MM.1S (cell line): ENCODE data around the gene SAMD4A.

ENCODE experiments used
- EZH2phosphoT487 ChIP-seq: fragments of 300-600 bp; sonication (generic); IDR thresholded peaks from 2 replicates; pipeline ENCODE4 v1.6.1; 2018; ENCODE audit warnings: antibody characterized with exemption, low read length
- TF ChIP-seq, protein P1 (sequence below): fragments of 300-600 bp; sonication (generic); IDR thresholded peaks from 2 replicates; pipeline ENCODE4 v1.5.1; 2016; ENCODE audit warnings: antibody characterized with exemption, low read length, mixed read lengths

DNA sequence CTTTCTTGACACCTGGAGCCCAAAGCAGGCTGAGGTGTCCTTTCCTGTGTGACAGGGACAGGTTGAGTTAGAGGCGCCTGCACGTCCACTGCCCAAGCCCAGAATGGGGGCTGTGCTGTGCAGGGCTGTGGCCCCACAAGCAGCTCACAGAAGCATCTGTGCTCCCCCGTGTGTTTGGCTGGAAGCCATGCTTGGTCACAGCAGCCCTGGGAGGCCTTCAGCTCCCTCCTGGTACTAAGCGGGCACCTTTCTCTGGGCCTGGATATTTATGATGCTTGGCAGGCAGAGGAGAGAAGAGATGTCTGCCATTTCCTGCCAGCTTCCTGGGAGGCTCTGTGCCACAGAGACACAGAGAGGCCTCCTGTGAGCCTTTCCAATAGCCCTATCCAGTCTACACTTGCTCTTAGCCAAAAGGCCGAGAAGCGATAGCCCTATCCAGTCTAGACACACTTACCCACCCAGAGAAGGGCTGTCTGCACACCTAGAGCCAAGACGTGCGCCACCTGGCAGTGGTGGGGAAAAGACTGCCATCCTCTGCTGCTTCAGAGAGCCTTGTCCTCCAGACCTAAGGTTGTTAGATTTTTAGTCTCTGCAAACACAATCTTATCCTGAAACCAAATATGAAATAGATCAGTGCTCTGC lies 218.3 kb downstream of the SAMD4A start:
- TF ChIP-seq, protein P1, sequence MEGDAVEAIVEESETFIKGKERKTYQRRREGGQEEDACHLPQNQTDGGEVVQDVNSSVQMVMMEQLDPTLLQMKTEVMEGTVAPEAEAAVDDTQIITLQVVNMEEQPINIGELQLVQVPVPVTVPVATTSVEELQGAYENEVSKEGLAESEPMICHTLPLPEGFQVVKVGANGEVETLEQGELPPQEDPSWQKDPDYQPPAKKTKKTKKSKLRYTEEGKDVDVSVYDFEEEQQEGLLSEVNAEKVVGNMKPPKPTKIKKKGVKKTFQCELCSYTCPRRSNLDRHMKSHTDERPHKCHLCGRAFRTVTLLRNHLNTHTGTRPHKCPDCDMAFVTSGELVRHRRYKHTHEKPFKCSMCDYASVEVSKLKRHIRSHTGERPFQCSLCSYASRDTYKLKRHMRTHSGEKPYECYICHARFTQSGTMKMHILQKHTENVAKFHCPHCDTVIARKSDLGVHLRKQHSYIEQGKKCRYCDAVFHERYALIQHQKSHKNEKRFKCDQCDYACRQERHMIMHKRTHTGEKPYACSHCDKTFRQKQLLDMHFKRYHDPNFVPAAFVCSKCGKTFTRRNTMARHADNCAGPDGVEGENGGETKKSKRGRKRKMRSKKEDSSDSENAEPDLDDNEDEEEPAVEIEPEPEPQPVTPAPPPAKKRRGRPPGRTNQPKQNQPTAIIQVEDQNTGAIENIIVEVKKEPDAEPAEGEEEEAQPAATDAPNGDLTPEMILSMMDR = no peak
- no peak for TF ChIP-seq EZH2phosphoT487
